GM12874 (cell line): ENCODE data around the gene GAL.

Experiments
- CTCF ChIP-seq: IDR thresholded peaks from 2 replicates; pipeline ENCODE4 v1.5.1; 2011; ENCODE audit warnings: low read depth, mild to moderate bottlenecking, control low read depth, low read length, moderate library complexity; ENCODE audit not compliant: insufficient read depth

Gene GAL

GRCh38 chr11:68651985-68652682 is 32.2 kb upstream of the GAL start:
- TF ChIP-seq CTCF: no peak

- no peak for TF ChIP-seq CTCF
These were observed 31.6 kb upstream of the GAL start for GRCh38 chr11:68652683-68653156.

GRCh38 chr11:68653486-68654430 is 30.6 kb upstream of the GAL start:
- no peak for TF ChIP-seq CTCF

- TF ChIP-seq CTCF: no peak
These were observed 29.4 kb upstream of the GAL start for GRCh38 chr11:68654978-68655377.

GRCh38 chr11:68655406-68655805 is 28.9 kb upstream of the GAL start:
- no peak for TF ChIP-seq CTCF

GRCh38 chr11:68655806-68656205 is 28.5 kb upstream of the GAL start:
- no peak for TF ChIP-seq CTCF

- no peak for TF ChIP-seq CTCF
These were observed 27.1 kb upstream of the GAL start for GRCh38 chr11:68657021-68657780.
